Upper lobe of left lung (tissue), 6 donors: ENCODE results near the gene ARHGAP21. TPM values are rescaled to one million over a fixed set of nuclear protein-coding genes. Genes with fewer than 3 reads are reported as not detected.
"Not testable (repeated sequence)": the region's sequence is repeated elsewhere in the genome, so short reads cannot be mapped to it uniquely, and the experiment has no call there.

Source experiments
- ATAC-seq, 2 donors: fragments of 200-7000 bp; cut with Tn5 transposase; one replicate each; pipeline ENCODE4 v1.9.1; 2022; ENCODE audit warnings: mild to moderate bottlenecking in 2 of 2, moderate library complexity in 2 of 2; ENCODE audit not compliant: low FRiP score in 2 of 2
- DNase-seq, 2 donors: peaks; one replicate each; pipeline ENCODE4 v3.0.0-alpha.2; 2019 to 2020
- H3K27ac ChIP-seq, 4 donors: fragments of 200-600 bp; sonication (generic); one replicate each; pipeline ENCODE4 v1.5.1; 2016 to 2019
- H3K27me3 ChIP-seq, 4 donors: fragments of 200-600 bp; sonication (generic); one replicate each; pipeline ENCODE4 v1.5.1; 2017 to 2019
- H3K36me3 ChIP-seq, 4 donors: fragments of 200-600 bp; sonication (generic); one replicate each; pipeline ENCODE4 v1.5.1; 2016 to 2019
- H3K4me1 ChIP-seq, 4 donors: fragments of 200-600 bp; sonication (generic); one replicate each; pipeline ENCODE4 v1.5.1; 2018 to 2019
- H3K4me3 ChIP-seq, 4 donors: fragments of 200-600 bp; sonication (generic); one replicate each; pipeline ENCODE4 v1.5.1; 2017 to 2019; ENCODE audit warnings: mild to moderate bottlenecking in 2 of 4, moderate library complexity in 1 of 4
- H3K9me3 ChIP-seq, 4 donors: fragments of 200-600 bp; sonication (generic); one replicate each; pipeline ENCODE4 v1.5.1; 2018 to 2019
- EP300 ChIP-seq, 4 donors: sonication (generic); formaldehyde crosslinking; IDR thresholded peaks; one replicate each; pipeline ENCODE4 v1.5.1; 2017; ENCODE audit warnings: antibody characterized with exemption in 4 of 4, control low read depth in 2 of 4
- POLR2A ChIP-seq, 4 donors: fragments of 450-650 bp; IDR thresholded peaks; one replicate each; pipeline ENCODE4 v1.5.1; 2016 to 2017; ENCODE audit warnings: antibody characterized with exemption in 4 of 4, mild to moderate bottlenecking in 2 of 4
- POLR2AphosphoS5 ChIP-seq, 2 donors: sonication (generic); formaldehyde crosslinking; IDR thresholded peaks; one replicate each; pipeline ENCODE4 v1.5.1; 2017; ENCODE audit warnings: antibody characterized with exemption in 2 of 2
- WGBS, 2 donors: methylation state at CpG; one replicate each; pipeline ENCODE4 v1.1.5; 2017 to 2018; 5-methylcytosine and 5-hydroxymethylcytosine counted together
- total RNA-seq, 6 donors: library from RNA; depleted of rRNA in 4 of 6; stranded (reverse); fragments of >200 nt in 4 of 6; gene quantifications; one replicate each; pipeline versions ENCODE4 v1.1.0 to v1.2.1, GENCODE V29; 2016 to 2021
- TF ChIP-seq, protein P1 (sequence below), 6 experiments: fragments of 450-650 bp in 4 of 6; fragments of 200-600 bp in 2 of 6; sonication (generic) in 2 of 6; IDR thresholded peaks; one replicate each; pipeline ENCODE4 v1.5.1; 2016 to 2019; ENCODE audit warnings: antibody characterized with exemption in 6 of 6
- donor health status: DM: no; HTN: no; CAD: no; lungs with moderate emphysema.
- donor health status: DM: no; HTN: yes; CAD: no; lungs with severe emphysema.

Gene ARHGAP21
- total RNA-seq, 6 donors from 2014 or later = 63.9 to 88.8 (median 73.5) TPM

GRCh38 chr10:24762161-24762924 lies 38.7 kb upstream of the ARHGAP21 start:
- WGBS, 2 donors = 71 to 76% methylated on average over 8 of the region's 8 CpGs
- Histone ChIP-seq H3K36me3 (no peaks in the 10 kb centered on the region), H3K27ac (no peak overlapping the region), H3K4me1 (no peaks in the 10 kb centered on the region), H3K27me3 (no peaks in the 10 kb centered on the region), H3K4me3 (no peak overlapping the region), H3K9me3 (peaks cover 0 to 5% (median 0%) of the 10 kb centered on the region in 4 donors)
- DNase-seq (no peak), ATAC-seq (no peak)
- TF ChIP-seq POLR2A (IDR thresholded peaks at IDR 0.05) (no peak), POLR2AphosphoS5 (IDR thresholded peaks at IDR 0.05) (no peak), EP300 (IDR thresholded peaks at IDR 0.05) (no peak)
- TF ChIP-seq, protein P1, sequence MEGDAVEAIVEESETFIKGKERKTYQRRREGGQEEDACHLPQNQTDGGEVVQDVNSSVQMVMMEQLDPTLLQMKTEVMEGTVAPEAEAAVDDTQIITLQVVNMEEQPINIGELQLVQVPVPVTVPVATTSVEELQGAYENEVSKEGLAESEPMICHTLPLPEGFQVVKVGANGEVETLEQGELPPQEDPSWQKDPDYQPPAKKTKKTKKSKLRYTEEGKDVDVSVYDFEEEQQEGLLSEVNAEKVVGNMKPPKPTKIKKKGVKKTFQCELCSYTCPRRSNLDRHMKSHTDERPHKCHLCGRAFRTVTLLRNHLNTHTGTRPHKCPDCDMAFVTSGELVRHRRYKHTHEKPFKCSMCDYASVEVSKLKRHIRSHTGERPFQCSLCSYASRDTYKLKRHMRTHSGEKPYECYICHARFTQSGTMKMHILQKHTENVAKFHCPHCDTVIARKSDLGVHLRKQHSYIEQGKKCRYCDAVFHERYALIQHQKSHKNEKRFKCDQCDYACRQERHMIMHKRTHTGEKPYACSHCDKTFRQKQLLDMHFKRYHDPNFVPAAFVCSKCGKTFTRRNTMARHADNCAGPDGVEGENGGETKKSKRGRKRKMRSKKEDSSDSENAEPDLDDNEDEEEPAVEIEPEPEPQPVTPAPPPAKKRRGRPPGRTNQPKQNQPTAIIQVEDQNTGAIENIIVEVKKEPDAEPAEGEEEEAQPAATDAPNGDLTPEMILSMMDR (IDR thresholded peaks at IDR 0.05) = no peak

DNA sequence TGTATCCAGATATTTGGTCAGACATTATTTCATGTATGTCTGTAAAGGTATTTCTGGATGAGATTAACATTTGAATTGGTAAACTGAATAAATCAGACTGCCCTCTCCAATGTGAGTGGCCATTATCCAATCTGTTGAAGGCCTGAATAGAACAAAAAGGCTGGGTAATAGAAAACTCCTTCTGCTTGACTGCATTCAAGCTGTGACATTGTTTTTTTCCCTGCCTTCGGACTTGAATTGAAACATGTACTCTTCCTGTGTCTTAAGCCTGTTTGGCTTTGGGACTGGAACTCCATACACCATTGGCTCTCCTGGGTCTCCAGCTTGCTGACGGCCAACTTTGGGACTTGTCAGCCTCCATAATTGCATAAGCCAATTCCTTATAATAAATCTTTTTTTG lies 36.0 kb upstream of the ARHGAP21 start:
- no peaks in the 10 kb centered on the region for H3K27me3 ChIP-seq
- no peak overlapping the region for H3K27ac ChIP-seq
- no peak for ATAC-seq
- WGBS, 2 donors = 94 to 100% methylated on average over 2 of the region's 2 CpGs
- peaks cover 0 to 2% (median 0%) of the 10 kb centered on the region in 4 donors for H3K9me3 ChIP-seq
- TF ChIP-seq EP300 (IDR thresholded peaks at IDR 0.05) (no peak), POLR2A (IDR thresholded peaks at IDR 0.05) (no peak), POLR2AphosphoS5 (IDR thresholded peaks at IDR 0.05) (no peak)
- H3K4me1 ChIP-seq = no peaks in the 10 kb centered on the region
- no peak overlapping the region for H3K4me3 ChIP-seq
- no peaks in the 10 kb centered on the region for H3K36me3 ChIP-seq
- no peak for DNase-seq

DNA sequence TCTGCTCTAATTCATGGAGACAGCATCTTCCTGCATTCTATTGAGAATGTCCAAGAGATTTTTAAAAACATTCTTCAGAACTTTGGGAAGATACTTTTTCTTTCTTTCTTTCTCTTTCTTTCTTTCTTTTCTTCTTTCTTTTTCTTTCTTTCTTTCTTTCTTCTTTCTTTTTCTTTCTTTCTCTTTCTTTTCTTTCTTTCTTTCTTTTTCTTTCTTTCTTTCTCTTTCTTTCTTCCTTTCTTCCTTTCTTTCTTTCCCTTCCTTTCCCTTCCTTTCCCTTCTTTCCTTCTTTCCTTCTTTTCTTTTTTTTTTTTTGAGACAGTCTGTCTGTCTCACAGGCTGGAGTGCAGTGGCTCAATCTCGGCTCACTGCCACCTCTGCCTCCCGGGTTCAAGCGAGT lies 34.6 kb upstream of the ARHGAP21 start:
- not testable (repeated sequence) for H3K27ac ChIP-seq, H3K27me3 ChIP-seq, DNase-seq, H3K9me3 ChIP-seq, ATAC-seq, H3K36me3 ChIP-seq, H3K4me3 ChIP-seq, H3K4me1 ChIP-seq
- 91 to 98% methylated on average over 3 of the region's 3 CpGs for WGBS, 2 donors

DNA sequence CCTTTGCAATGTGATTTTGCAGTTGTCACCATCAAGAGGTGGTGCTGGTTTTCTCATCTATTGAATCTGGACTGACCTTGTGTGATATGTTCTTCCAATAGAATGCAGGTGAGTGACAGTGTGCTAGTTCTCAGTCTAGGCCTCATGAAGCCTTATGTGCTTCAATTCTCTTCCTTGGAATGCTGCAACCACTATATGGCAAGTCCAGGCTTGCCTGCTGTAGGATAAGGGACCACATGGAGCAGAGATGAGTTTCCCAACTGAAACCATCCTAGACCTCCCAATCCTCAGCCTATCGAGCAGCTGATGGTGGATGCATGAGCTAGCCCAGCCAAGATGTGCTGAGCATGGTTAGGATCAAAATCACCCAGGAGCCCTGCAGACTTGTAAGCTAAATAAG lies 32.6 kb upstream of the ARHGAP21 start:
- no peak for DNase-seq
- H3K4me1 ChIP-seq = no peaks in the 10 kb centered on the region
- no peak for ATAC-seq
- H3K4me3 ChIP-seq = no peak overlapping the region
- no peak overlapping the region for H3K27ac ChIP-seq
- H3K27me3 ChIP-seq = no peaks in the 10 kb centered on the region
- H3K36me3 ChIP-seq = no peaks in the 10 kb centered on the region
- no peaks in the 10 kb centered on the region for H3K9me3 ChIP-seq
- WGBS, 2 donors = 88 to 93% methylated on average over 1 of the region's 1 CpG
- no peak for TF ChIP-seq POLR2A (IDR thresholded peaks at IDR 0.05)
- TF ChIP-seq, protein P1 (IDR thresholded peaks at IDR 0.05) = no peak
- no peak for TF ChIP-seq POLR2AphosphoS5 (IDR thresholded peaks at IDR 0.05)
- no peak for TF ChIP-seq EP300 (IDR thresholded peaks at IDR 0.05)

DNA sequence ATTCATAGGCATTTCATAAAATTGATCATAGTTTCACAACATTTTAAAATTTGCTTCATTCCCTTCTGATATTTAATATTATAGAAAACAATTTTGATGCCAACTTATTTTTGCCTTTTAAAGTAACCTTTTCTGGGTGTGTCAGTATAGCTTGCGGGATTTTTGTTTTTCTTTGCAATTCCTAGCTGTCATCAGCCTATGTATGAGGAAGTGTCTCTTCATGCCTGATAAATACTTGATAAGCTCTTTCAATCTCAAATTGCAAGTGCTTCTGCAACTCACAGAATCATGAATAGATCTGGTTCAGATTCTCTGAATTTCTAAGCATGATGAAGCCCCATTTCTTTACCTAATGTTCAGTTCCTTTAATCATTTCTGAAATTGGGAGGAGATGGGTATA lies 28.0 kb upstream of the ARHGAP21 start:
- Histone ChIP-seq H3K27me3 (no peaks in the 10 kb centered on the region), H3K36me3 (no peaks in the 10 kb centered on the region), H3K27ac (no peak overlapping the region), H3K4me1 (no peaks in the 10 kb centered on the region), H3K4me3 (no peak overlapping the region), H3K9me3 (no peaks in the 10 kb centered on the region)
- ATAC-seq (no peak), DNase-seq (no peak)
- TF ChIP-seq EP300 (IDR thresholded peaks at IDR 0.05) = no peak
- TF ChIP-seq POLR2A (IDR thresholded peaks at IDR 0.05) = no peak
- TF ChIP-seq, protein P1 (IDR thresholded peaks at IDR 0.05) = no peak
- no peak for TF ChIP-seq POLR2AphosphoS5 (IDR thresholded peaks at IDR 0.05)
- WGBS, 2 donors = 75 to 81% methylated on average over 1 of the region's 1 CpG

- no peak overlapping the region for H3K4me3 ChIP-seq
- DNase-seq (no peak), ATAC-seq (no peak)
- no peak overlapping the region for H3K27ac ChIP-seq
- no peaks in the 10 kb centered on the region for H3K9me3 ChIP-seq
- no peaks in the 10 kb centered on the region for H3K27me3 ChIP-seq
- no peak for TF ChIP-seq EP300 (IDR thresholded peaks at IDR 0.05)
- TF ChIP-seq POLR2A (IDR thresholded peaks at IDR 0.05) = no peak
- no peak for TF ChIP-seq POLR2AphosphoS5 (IDR thresholded peaks at IDR 0.05)
- TF ChIP-seq, protein P1 (IDR thresholded peaks at IDR 0.05) = no peak
- no peaks in the 10 kb centered on the region for H3K4me1 ChIP-seq
- no peaks in the 10 kb centered on the region for H3K36me3 ChIP-seq
- 91 to 92% methylated on average over 2 of the region's 2 CpGs for WGBS, 2 donors
These were observed 27.0 kb upstream of the ARHGAP21 start for GRCh38 chr10:24750695-24751094.
